Loucy (cell line): ENCODE results near the gene CDR2.
"Not testable (repeated sequence)": the region's sequence is repeated elsewhere in the genome, so short reads cannot be mapped to it uniquely, and the experiment has no call there.

Experiments
- H2AFZ ChIP-seq: fragments of 200-600 bp; sonication (generic); 2 replicates; pipeline ENCODE4 v1.6.0; 2016; ENCODE audit warnings: antibody characterized with exemption, mild to moderate bottlenecking, low read length, moderate library complexity
- H3F3A ChIP-seq: fragments of 200-600 bp; 2 replicates; pipeline ENCODE4 v1.6.0; 2016; ENCODE audit warnings: antibody characterized with exemption, low read depth, mild to moderate bottlenecking
- H3K27me3 ChIP-seq: fragments of 200-600 bp; sonication (generic); 2 replicates; pipeline ENCODE4 v1.6.1; 2014; ENCODE audit warnings: low read length, mild to moderate bottlenecking; ENCODE audit not compliant: insufficient read depth, poor library complexity, severe bottlenecking
- H3K36me3 ChIP-seq: fragments of 200-600 bp; sonication (generic); 2 replicates; pipeline ENCODE4 v1.6.1; 2016; ENCODE audit warnings: low read length; ENCODE audit not compliant: insufficient read depth
- H3K4me1 ChIP-seq: fragments of 200-600 bp; sonication (generic); 2 replicates; pipeline ENCODE4 v1.5.1; 2014; ENCODE audit warnings: low read length, mild to moderate bottlenecking; ENCODE audit not compliant: insufficient read depth, poor library complexity, severe bottlenecking
- H3K4me2 ChIP-seq: fragments of 200-600 bp; sonication (generic); 2 replicates; pipeline ENCODE4 v1.6.0; 2014; ENCODE audit warnings: antibody characterized with exemption, low read length, low read depth, mild to moderate bottlenecking; ENCODE audit not compliant: poor library complexity, severe bottlenecking
- H3K4me3 ChIP-seq: fragments of 200-600 bp; sonication (generic); 2 replicates; pipeline ENCODE4 v1.5.1; 2014; ENCODE audit warnings: low read length, mild to moderate bottlenecking, mixed read lengths; ENCODE audit not compliant: poor library complexity, severe bottlenecking
- H3K79me2 ChIP-seq: fragments of 200-600 bp; sonication (generic); 2 replicates; pipeline ENCODE4 v1.6.1; 2014; ENCODE audit warnings: low read length; ENCODE audit not compliant: insufficient read depth
- H3K9ac ChIP-seq: fragments of 200-600 bp; sonication (generic); 2 replicates; pipeline ENCODE4 v1.6.0; 2014; ENCODE audit warnings: mild to moderate bottlenecking, low read depth, low read length, moderate library complexity; ENCODE audit not compliant: poor library complexity, severe bottlenecking
- H3K9me2 ChIP-seq: fragments of 200-600 bp; sonication (generic); replicated peaks from 2 replicates; pipeline ENCODE4 v1.6.1; 2016; ENCODE audit warnings: low read depth, low read length, mixed read lengths
- H3K9me3 ChIP-seq: fragments of 200-600 bp; sonication (generic); 2 replicates; pipeline ENCODE4 v1.6.1; 2014; ENCODE audit warnings: mild to moderate bottlenecking, antibody characterized with exemption, low read length, low read depth; ENCODE audit not compliant: insufficient read depth
- H4K20me1 ChIP-seq: fragments of 200-600 bp; sonication (generic); 2 replicates; pipeline ENCODE4 v1.6.0; 2014; ENCODE audit warnings: antibody characterized with exemption, low read length, mild to moderate bottlenecking; ENCODE audit not compliant: insufficient read depth, poor library complexity, severe bottlenecking
- CTCF ChIP-seq: fragments of 200-600 bp; sonication (generic); conservative IDR thresholded peaks from 2 replicates; pipeline ENCODE4 v1.5.1; 2014; ENCODE audit warnings: mild to moderate bottlenecking, antibody characterized with exemption, low read length
- EZH2phosphoT487 ChIP-seq: fragments of 200-600 bp; IDR thresholded peaks from 2 replicates; pipeline ENCODE4 v1.6.1; 2018; ENCODE audit warnings: antibody characterized with exemption, mild to moderate bottlenecking, moderate library complexity, borderline replicate concordance

The CDR2 gene

DNA sequence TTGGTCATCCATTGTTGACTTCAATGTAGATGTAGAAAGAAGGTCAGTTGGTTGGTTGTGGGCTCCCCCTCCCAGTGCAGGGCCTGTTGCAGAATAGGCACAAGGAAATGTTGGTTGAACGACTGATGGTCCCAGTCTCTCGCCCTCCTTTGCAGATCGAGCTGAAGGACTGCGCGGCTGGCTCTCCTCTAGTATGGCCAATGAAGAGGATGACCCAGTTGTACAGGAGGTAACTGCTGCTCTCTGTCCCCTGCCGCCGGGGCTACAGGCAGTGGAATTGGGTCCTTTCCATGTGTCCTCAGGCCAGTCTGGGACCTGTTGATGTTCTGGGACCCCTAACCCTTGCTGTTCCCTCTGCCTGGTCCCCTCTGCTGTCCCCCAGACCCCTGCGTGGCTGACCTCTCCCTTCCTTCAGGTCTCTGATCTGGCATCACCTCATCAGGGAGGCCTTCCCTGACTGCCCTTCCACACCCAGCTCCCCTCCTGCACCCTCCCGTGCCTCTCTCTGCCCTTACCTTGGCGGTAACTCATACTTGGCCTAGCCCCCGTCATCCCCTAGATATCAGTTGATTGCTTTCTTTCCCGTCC is 71.5 kb downstream of the CDR2 start:
- no peak overlapping the region for H2AFZ ChIP-seq
- H3K9ac ChIP-seq = no peak overlapping the region
- H3F3A ChIP-seq = 0 out of 2 replicates have a peak, but pooled peaks cover 4% of the 10 kb centered on the region
- no peaks in the 10 kb centered on the region for H3K9me2 ChIP-seq
- peaks cover 29% of the 10 kb centered on the region; the same call in 1 of the 2 replicates for H3K36me3 ChIP-seq
- H4K20me1 ChIP-seq = peaks cover 28% of the 10 kb centered on the region
- TF ChIP-seq CTCF (no peak), EZH2phosphoT487 (no peak)
- H3K9me3 ChIP-seq = no peaks in the 10 kb centered on the region
- H3K79me2 ChIP-seq = peaks cover 42% of the 10 kb centered on the region
- H3K4me2 ChIP-seq = no peak overlapping the region
- H3K4me3 ChIP-seq = no peak overlapping the region
- H3K27me3 ChIP-seq = no peaks in the 10 kb centered on the region
- peaks cover 14% of the 10 kb centered on the region for H3K4me1 ChIP-seq

GRCh38 chr16:22301423-22301822 is 73.0 kb downstream of the CDR2 start:
- H3K79me2 ChIP-seq = peaks cover 47% of the 10 kb centered on the region
- H3K36me3 ChIP-seq = peaks cover 21% of the 10 kb centered on the region; the same call in 1 of the 2 replicates
- H3K4me1 ChIP-seq = peaks cover 18% of the 10 kb centered on the region
- H2AFZ ChIP-seq, H3K9me3 ChIP-seq, H3K27me3 ChIP-seq, H3K4me3 ChIP-seq, H3K4me2 ChIP-seq, H3F3A ChIP-seq, H3K9ac ChIP-seq, H3K9me2 ChIP-seq: not testable (repeated sequence)
- H4K20me1 ChIP-seq = peaks cover 33% of the 10 kb centered on the region

- Histone ChIP-seq H2AFZ (no peak overlapping the region), H3K4me1 (peaks cover 25% of the 10 kb centered on the region), H3K4me2 (peak overlapping the region; percentile 60), H3K4me3 (no peak overlapping the region), H4K20me1 (peaks cover 33% of the 10 kb centered on the region), H3K9me3 (no peaks in the 10 kb centered on the region), H3F3A (0 out of 2 replicates have a peak, but pooled peaks cover 5% of the 10 kb centered on the region), H3K9ac (no peak overlapping the region), H3K9me2 (no peaks in the 10 kb centered on the region), H3K79me2 (peaks cover 47% of the 10 kb centered on the region), H3K27me3 (peaks cover 4% of the 10 kb centered on the region), H3K36me3 (peaks cover 15% of the 10 kb centered on the region; the same call in 1 of the 2 replicates)
- TF ChIP-seq CTCF (peak; percentile 76), EZH2phosphoT487 (no peak)
These were observed 73.9 kb downstream of the CDR2 start for GRCh38 chr16:22300427-22301071.
